ENCODE measurements around the gene GMPR.

GMPR gene

GRCh38 chr6:16238057-16238962 is at the start of gene GMPR:
GMPR (plus strand) TSS chr6:16238587; CDS start chr6:16238694, 107 bp downstream.
- no peak for FAIRE-seq
- no peak for TF ChIP-seq CTCF (IDR thresholded peaks at IDR 0.05; ENCODE audit: insufficient read depth, missing control alignments)
- peak; percentile 55 for DNase-seq (ENCODE audit: insufficient read length, low spot score)

- no peak for TF ChIP-seq CTCF (IDR thresholded peaks at IDR 0.05; ENCODE audit: insufficient read depth, missing control alignments)
- FAIRE-seq (no peak), DNase-seq (ENCODE audit: insufficient read length, low spot score) (no peak)
Observed at GRCh38 chr6:16190214-16190613, 48.2 kb upstream of the GMPR start.

- no peak for TF ChIP-seq CTCF (IDR thresholded peaks at IDR 0.05; ENCODE audit: insufficient read depth, missing control alignments)
- no peak for FAIRE-seq
- no peak for DNase-seq (ENCODE audit: insufficient read length, low spot score)
Observed at GRCh38 chr6:16196260-16196983, 42.0 kb upstream of the GMPR start.

DNA sequence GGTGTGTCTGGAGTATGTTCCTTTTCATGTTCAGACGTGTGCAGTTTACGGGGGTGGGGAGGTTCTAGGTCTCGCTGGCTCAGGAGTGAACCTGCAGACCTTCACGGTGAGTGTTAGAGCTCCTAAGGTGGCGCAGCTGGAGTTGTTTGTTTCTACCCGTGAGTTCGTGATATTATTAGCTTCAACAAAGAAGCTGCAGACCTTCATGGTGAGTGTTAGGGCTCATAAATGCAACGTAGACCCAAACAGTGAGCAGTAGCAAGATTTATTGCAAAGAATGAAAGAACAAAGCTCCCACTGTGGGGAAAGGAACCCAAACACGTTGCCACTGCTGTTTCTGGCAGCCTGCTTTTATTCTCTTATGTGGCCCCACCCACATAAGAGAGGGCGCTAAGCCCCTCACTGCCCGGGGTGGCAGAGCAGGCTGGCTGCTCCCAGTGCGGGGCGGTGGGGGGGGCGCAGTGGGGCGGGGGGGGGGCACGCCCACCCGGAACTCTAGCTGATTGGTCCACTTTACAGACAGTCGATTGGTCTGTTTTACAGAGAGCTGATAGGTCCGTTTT is 41.3 kb upstream of the GMPR start:
- no peak for FAIRE-seq
- no peak for DNase-seq (ENCODE audit: insufficient read length, low spot score)
- TF ChIP-seq CTCF (IDR thresholded peaks at IDR 0.05; ENCODE audit: insufficient read depth, missing control alignments) = no peak

- no peak for DNase-seq (ENCODE audit: insufficient read length, low spot score)
- TF ChIP-seq CTCF (IDR thresholded peaks at IDR 0.05; ENCODE audit: insufficient read depth, missing control alignments) = no peak
- FAIRE-seq = no peak
Observed at GRCh38 chr6:16198061-16198705, 40.2 kb upstream of the GMPR start.

DNA sequence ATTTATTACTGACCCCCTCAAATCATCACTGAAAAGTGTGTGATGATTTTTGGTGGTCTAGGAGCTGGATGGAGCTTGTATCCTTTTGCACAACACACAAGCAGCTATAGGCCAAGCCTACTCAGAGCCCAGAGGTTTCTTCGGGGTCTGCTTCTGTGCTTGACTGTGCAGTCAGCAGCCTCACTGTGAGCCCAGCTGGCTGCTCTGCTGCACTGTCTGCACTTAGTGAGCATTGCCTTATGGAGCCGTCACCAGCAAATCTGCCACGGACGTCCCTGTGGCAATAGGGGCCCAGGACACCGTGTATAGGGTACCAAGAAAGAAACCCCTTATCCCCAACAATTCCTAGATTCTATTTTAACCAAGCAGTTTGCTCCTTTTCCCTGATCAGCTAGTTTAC is 38.6 kb upstream of the GMPR start:
- DNase-seq (ENCODE audit: insufficient read length, low spot score) (no peak), FAIRE-seq (no peak)
- no peak for TF ChIP-seq CTCF (IDR thresholded peaks at IDR 0.05; ENCODE audit: insufficient read depth, missing control alignments)
